Karpas-422 (cell line): ENCODE data around the gene SAMD7. TPM values are rescaled to one million over a fixed set of nuclear protein-coding genes. Genes with fewer than 3 reads are reported as not detected.

ENCODE experiments used
- DNase-seq: peaks from one replicate; pipeline ENCODE4 v3.0.0-alpha.2; 2015
- H2AFZ ChIP-seq: fragments of 200-600 bp; sonication (generic); 2 replicates; pipeline ENCODE4 v1.6.1; 2014; ENCODE audit warnings: antibody characterized with exemption, low read length, mixed read lengths
- H3K27ac ChIP-seq: fragments of 200-600 bp; sonication (generic); 2 replicates; pipeline ENCODE4 v1.5.1; 2014; ENCODE audit warnings: mild to moderate bottlenecking, low read length, moderate library complexity
- H3K27me3 ChIP-seq: fragments of 200-600 bp; sonication (generic); 2 replicates; pipeline ENCODE4 v1.6.1; 2014; ENCODE audit warnings: low read length, mixed read lengths
- H3K36me3 ChIP-seq: fragments of 200-600 bp; sonication (generic); 2 replicates; pipeline ENCODE4 v1.6.1; 2014; ENCODE audit warnings: low read length, mixed read lengths; ENCODE audit not compliant: insufficient read depth
- H3K4me1 ChIP-seq: fragments of 200-600 bp; sonication (generic); 2 replicates; pipeline ENCODE4 v1.6.1; 2014; ENCODE audit warnings: mild to moderate bottlenecking, low read length, mixed read lengths
- H3K4me2 ChIP-seq: fragments of 200-600 bp; sonication (generic); 2 replicates; pipeline ENCODE4 v1.6.1; 2014; ENCODE audit warnings: low read length, low read depth, mild to moderate bottlenecking; ENCODE audit not compliant: poor library complexity, severe bottlenecking
- H3K4me3 ChIP-seq: fragments of 200-600 bp; sonication (generic); 2 replicates; pipeline ENCODE4 v1.5.1; 2014; ENCODE audit warnings: mild to moderate bottlenecking, antibody characterized with exemption, low read length, mixed read lengths
- H3K79me2 ChIP-seq: fragments of 200-600 bp; sonication (generic); 2 replicates; pipeline ENCODE4 v1.6.1; 2014; ENCODE audit warnings: mild to moderate bottlenecking, low read length, mixed read lengths
- H3K9ac ChIP-seq: fragments of 200-600 bp; sonication (generic); 2 replicates; pipeline ENCODE4 v1.6.0; 2014; ENCODE audit warnings: low read length
- H3K9me2 ChIP-seq: fragments of 200-600 bp; sonication (generic), shearing (Covaris generic); replicated peaks from 2 replicates; pipeline ENCODE4 v1.6.0; 2014; ENCODE audit warnings: mild to moderate bottlenecking, low read length, moderate library complexity; ENCODE audit not compliant: insufficient read depth
- H3K9me3 ChIP-seq: fragments of 300-700, 200-600 bp; sonication (generic); 2 replicates; pipeline ENCODE4 v1.6.1; 2014; ENCODE audit warnings: low read length, mixed read lengths
- H4K20me1 ChIP-seq: fragments of 200-600 bp; sonication (generic); 2 replicates; pipeline ENCODE4 v1.6.1; 2014; ENCODE audit warnings: mild to moderate bottlenecking, antibody characterized with exemption, low read length, low read depth; ENCODE audit not compliant: insufficient read depth
- total RNA-seq: library from RNA; depleted of rRNA; stranded (reverse); fragments of >200 nt; shearing (Covaris generic); gene quantifications from 2 replicates; pipeline ENCODE4 v1.2.3, GENCODE V29; 2014; ENCODE audit warnings: low replicate concordance

Gene SAMD7
- total RNA-seq, 1 experiment from 2014 or later = not detected

GRCh38 chr3:169940470-169941181, 29.3 kb downstream of the SAMD7 start:
- Histone ChIP-seq H3K9ac (peak overlapping the region; percentile 63), H3K27me3 (no peaks in the 10 kb centered on the region), H3K36me3 (no peaks in the 10 kb centered on the region), H3K9me3 (no peaks in the 10 kb centered on the region), H3K4me1 (peaks cover 77% of the 10 kb centered on the region), H3K4me2 (peak overlapping the region; percentile 71), H4K20me1 (no peaks in the 10 kb centered on the region), H3K79me2 (no peaks in the 10 kb centered on the region), H3K4me3 (peak overlapping the region; percentile 44), H3K9me2 (no peaks in the 10 kb centered on the region), H2AFZ (no peak overlapping the region), H3K27ac (peak overlapping the region; percentile 96)
- DNase-seq = peak; percentile 96

- Histone ChIP-seq H3K4me3 (peak overlapping the region; percentile 46), H4K20me1 (no peaks in the 10 kb centered on the region), H3K9me2 (no peaks in the 10 kb centered on the region), H3K9me3 (no peaks in the 10 kb centered on the region), H2AFZ (peak overlapping the region; percentile 83; the same call in 1 of the 2 replicates), H3K4me2 (peak overlapping the region; percentile 77), H3K9ac (peak overlapping the region; percentile 65), H3K27ac (peak overlapping the region; percentile 96), H3K79me2 (no peaks in the 10 kb centered on the region), H3K27me3 (no peaks in the 10 kb centered on the region), H3K36me3 (no peaks in the 10 kb centered on the region), H3K4me1 (peaks cover 85% of the 10 kb centered on the region)
- peak; percentile 87 for DNase-seq
These were observed 33.9 kb downstream of the SAMD7 start for GRCh38 chr3:169945313-169945712.

- H3K36me3 ChIP-seq = no peaks in the 10 kb centered on the region
- H3K27me3 ChIP-seq = no peaks in the 10 kb centered on the region
- H3K4me3 ChIP-seq = no peak overlapping the region
- peaks cover 76% of the 10 kb centered on the region for H3K4me1 ChIP-seq
- no peaks in the 10 kb centered on the region for H3K79me2 ChIP-seq
- DNase-seq = no peak
- no peak overlapping the region for H3K4me2 ChIP-seq
- no peaks in the 10 kb centered on the region for H3K9me3 ChIP-seq
- peak overlapping the region; percentile 65; the same call in 1 of the 2 replicates for H3K9ac ChIP-seq
- H4K20me1 ChIP-seq = no peaks in the 10 kb centered on the region
- H3K27ac ChIP-seq = 0 out of 2 replicates have a peak overlapping the region, but pooled peaks have one; percentile 96
- H2AFZ ChIP-seq = no peak overlapping the region
- H3K9me2 ChIP-seq = no peaks in the 10 kb centered on the region
These were observed 35.0 kb downstream of the SAMD7 start for GRCh38 chr3:169946336-169946735.

- peaks cover 60% of the 10 kb centered on the region for H3K4me1 ChIP-seq
- no peaks in the 10 kb centered on the region for H3K27me3 ChIP-seq
- peak overlapping the region; percentile 10; the same call in 1 of the 2 replicates for H3K9ac ChIP-seq
- no peaks in the 10 kb centered on the region for H3K79me2 ChIP-seq
- H3K9me3 ChIP-seq = no peaks in the 10 kb centered on the region
- no peaks in the 10 kb centered on the region for H3K9me2 ChIP-seq
- no peak overlapping the region for H3K4me3 ChIP-seq
- DNase-seq = no peak
- H3K36me3 ChIP-seq = no peaks in the 10 kb centered on the region
- peak overlapping the region; percentile 35 for H3K27ac ChIP-seq
- no peaks in the 10 kb centered on the region for H4K20me1 ChIP-seq
- peak overlapping the region; percentile 2 for H3K4me2 ChIP-seq
- H2AFZ ChIP-seq = no peak overlapping the region
These were observed 37.4 kb downstream of the SAMD7 start for GRCh38 chr3:169948559-169949448.

GRCh38 chr3:169952045-169952444, 40.7 kb downstream of the SAMD7 start:
- Histone ChIP-seq H3K9me3 (no peaks in the 10 kb centered on the region), H3K4me3 (no peak overlapping the region), H4K20me1 (no peaks in the 10 kb centered on the region), H3K27ac (no peak overlapping the region), H2AFZ (no peak overlapping the region), H3K4me1 (peaks cover 51% of the 10 kb centered on the region), H3K4me2 (no peak overlapping the region), H3K27me3 (no peaks in the 10 kb centered on the region), H3K36me3 (no peaks in the 10 kb centered on the region), H3K9me2 (no peaks in the 10 kb centered on the region), H3K79me2 (no peaks in the 10 kb centered on the region), H3K9ac (no peak overlapping the region)
- no peak for DNase-seq

GRCh38 chr3:169953462-169954141, 42.2 kb downstream of the SAMD7 start:
- Histone ChIP-seq H4K20me1 (no peaks in the 10 kb centered on the region), H3K36me3 (no peaks in the 10 kb centered on the region), H3K4me2 (peak overlapping the region; percentile 50), H3K9me3 (no peaks in the 10 kb centered on the region), H2AFZ (peak overlapping the region; percentile 17), H3K9ac (peak overlapping the region; percentile 50), H3K4me3 (peak overlapping the region; percentile 24; the same call in 1 of the 2 replicates), H3K79me2 (no peaks in the 10 kb centered on the region), H3K9me2 (no peaks in the 10 kb centered on the region), H3K27ac (peak overlapping the region; percentile 80), H3K4me1 (peaks cover 40% of the 10 kb centered on the region), H3K27me3 (no peaks in the 10 kb centered on the region)
- DNase-seq = no peak

GRCh38 chr3:169954142-169954756, 42.9 kb downstream of the SAMD7 start:
- H3K4me2 ChIP-seq = peak overlapping the region; percentile 50
- no peaks in the 10 kb centered on the region for H3K9me2 ChIP-seq
- H3K79me2 ChIP-seq = no peaks in the 10 kb centered on the region
- peak; percentile 67 for DNase-seq
- no peaks in the 10 kb centered on the region for H3K9me3 ChIP-seq
- H2AFZ ChIP-seq = peak overlapping the region; percentile 17
- peak overlapping the region; percentile 80 for H3K27ac ChIP-seq
- no peaks in the 10 kb centered on the region for H3K36me3 ChIP-seq
- H3K27me3 ChIP-seq = no peaks in the 10 kb centered on the region
- peak overlapping the region; percentile 24; the same call in 1 of the 2 replicates for H3K4me3 ChIP-seq
- H4K20me1 ChIP-seq = no peaks in the 10 kb centered on the region
- H3K4me1 ChIP-seq = peaks cover 33% of the 10 kb centered on the region
- peak overlapping the region; percentile 50 for H3K9ac ChIP-seq
